GM12878 (cell line): ENCODE results near the gene PNLDC1. TPM values are rescaled to one million over a fixed set of nuclear protein-coding genes. Genes with fewer than 3 reads are reported as not detected.

Experiments used
- ATAC-seq: fragments of 200-7000 bp; cut with Tn5 transposase; 3 replicates; pipeline ENCODE4 v1.9.1; 2020; ENCODE audit warnings: mild to moderate bottlenecking, moderate library complexity
- BruUV-seq: library from RNA; stranded (reverse); fragments of 400-500 nt; replicated peaks from 2 replicates; lab custom pipeline; 2021; lab: Mats Ljungman, UMichigan
- CTCF ChIA-PET: fragments of 300-600 bp; sonication (Branson Sonifier 250); formaldehyde crosslinking; extraction: SDS; loops from one replicate; lab custom pipeline; 2021; ENCODE audit warnings: inconsistent platforms; lab: Yijun Ruan, JAX
- POLR2A ChIA-PET: fragments of 350-600 bp; formaldehyde crosslinking; extraction: SDS; loops from one replicate; lab custom pipeline; 2021; ENCODE audit warnings: inconsistent platforms; lab: Charles Lee
- RAD21 ChIA-PET: fragments of 300-600 bp; sonication (Branson Sonifier 250); formaldehyde crosslinking; loops from one replicate; lab custom pipeline; 2023; ENCODE audit warnings: antibody characterized with exemption; ENCODE audit not compliant: unreplicated experiment; lab: Charles Lee
- SMC1A ChIA-PET: fragments of 300-600 bp; sonication (Branson Sonifier 250); formaldehyde crosslinking; loops from one replicate; lab custom pipeline; 2023; ENCODE audit not compliant: unreplicated experiment, uncharacterized antibody; lab: Charles Lee
- DNase-seq: peaks from one replicate; pipeline ENCODE4 v3.0.0-alpha.2; 2011; ENCODE audit warnings: low read depth, low spot score
- FAIRE-seq: peaks from 3 replicates; lab custom pipeline; 2011; peaks lifted over from hg19 to GRCh38; lab: Jason Lieb, UNC
- H2AFZ ChIP-seq: 2 replicates; pipeline ENCODE4 v1.6.0; 2011; ENCODE audit warnings: low read depth, low read length, control low read depth; ENCODE audit not compliant: control insufficient read depth
- H3K27ac ChIP-seq: 2 replicates; pipeline ENCODE4 v1.5.1; 2011; ENCODE audit warnings: control low read depth; ENCODE audit not compliant: control insufficient read depth, insufficient read depth
- H3K27me3 ChIP-seq, 2 experiments: replicated peaks in 1 of 2; 2 replicates each; pipeline versions ENCODE4 v1.6.0 to v1.6.1; 2011; ENCODE audit warnings: low read length in 1 of 2; ENCODE audit not compliant: control insufficient read depth in 2 of 2, insufficient read depth in 2 of 2
- H3K36me3 ChIP-seq, 2 experiments: 2 replicates each; pipeline ENCODE4 v1.5.1; 2011; ENCODE audit warnings: low read length in 1 of 2; ENCODE audit not compliant: control insufficient read depth in 2 of 2, insufficient read depth in 2 of 2
- H3K4me1 ChIP-seq: 2 replicates; pipeline ENCODE4 v1.6.1; 2011; ENCODE audit warnings: mild to moderate bottlenecking, low read length, moderate library complexity, mixed read lengths; ENCODE audit not compliant: control insufficient read depth, insufficient read depth
- H3K4me2 ChIP-seq: 2 replicates; pipeline ENCODE4 v1.6.0; 2011; ENCODE audit warnings: control low read depth; ENCODE audit not compliant: control insufficient read depth, insufficient read depth
- H3K4me3 ChIP-seq: fragments of 200-600 bp; sonication (generic); 2 replicates; pipeline ENCODE4 v1.5.1; 2016
- H3K79me2 ChIP-seq: 2 replicates; pipeline ENCODE4 v1.6.0; 2011; ENCODE audit warnings: low read length; ENCODE audit not compliant: control insufficient read depth, insufficient read depth
- H3K9ac ChIP-seq: 2 replicates; pipeline ENCODE4 v1.8.0; 2011; ENCODE audit warnings: low read length, control low read depth, mixed read lengths; ENCODE audit not compliant: control insufficient read depth, insufficient read depth
- H3K9me3 ChIP-seq: replicated peaks from 3 replicates; pipeline ENCODE4 v1.5.1; 2011; ENCODE audit warnings: mild to moderate bottlenecking, low read length; ENCODE audit not compliant: control insufficient read depth, insufficient read depth
- H4K20me1 ChIP-seq: 2 replicates; pipeline ENCODE4 v1.6.0; 2011; ENCODE audit not compliant: control insufficient read depth, insufficient read depth
- CHD1 ChIP-seq: IDR thresholded peaks from 2 replicates; pipeline ENCODE4 v1.6.1; 2012; ENCODE audit warnings: low read depth, low read length, improper control_type of control experiment
- EED ChIP-seq: sonication (generic); IDR thresholded peaks from 2 replicates; pipeline ENCODE4 v1.6.1; 2016; ENCODE audit warnings: antibody characterized with exemption, low read depth
- ELK1 ChIP-seq: IDR thresholded peaks from 2 replicates; pipeline ENCODE4 v1.6.1; 2012; ENCODE audit warnings: low read depth, low read length, improper control_type of control experiment
- ESRRA ChIP-seq: IDR thresholded peaks from 2 replicates; pipeline ENCODE4 v1.6.1; 2012; ENCODE audit warnings: mild to moderate bottlenecking, low read length, improper control_type of control experiment
- FOXK2 ChIP-seq: fragments of 450-650 bp; IDR thresholded peaks from 2 replicates; pipeline ENCODE4 v1.6.1; 2017; ENCODE audit warnings: mild to moderate bottlenecking, moderate library complexity
- MXI1 ChIP-seq: fragments of 150-350 bp; IDR thresholded peaks from 2 replicates; pipeline ENCODE4 v1.6.1; 2011; ENCODE audit warnings: low read depth, mild to moderate bottlenecking, inconsistent platforms, low read length, improper control_type of control experiment
- MYC ChIP-seq: IDR thresholded peaks from 2 replicates; pipeline ENCODE4 v1.6.1; 2011; ENCODE audit warnings: mild to moderate bottlenecking, low read length, moderate library complexity, inconsistent platforms; ENCODE audit not compliant: insufficient read depth, insufficient replicate concordance, insufficient read length, severe bottlenecking
- NFXL1 ChIP-seq: fragments of 450-650 bp; IDR thresholded peaks from 2 replicates; pipeline ENCODE4 v1.6.1; 2017; ENCODE audit warnings: antibody characterized with exemption, mild to moderate bottlenecking, borderline replicate concordance
- PAX5 ChIP-seq: IDR thresholded peaks from 2 replicates; pipeline ENCODE4 v1.6.1; 2011; ENCODE audit warnings: low read depth, low read length, borderline replicate concordance
- RB1 ChIP-seq: fragments of 450-650 bp; formaldehyde crosslinking; IDR thresholded peaks from 2 replicates; pipeline ENCODE4 v1.6.1; 2017; ENCODE audit warnings: mild to moderate bottlenecking, borderline replicate concordance
- SMAD5 ChIP-seq: IDR thresholded peaks from 2 replicates; pipeline ENCODE4 v1.6.1; 2016; ENCODE audit warnings: antibody characterized with exemption, low read depth
- TARDBP ChIP-seq: IDR thresholded peaks from 2 replicates; pipeline ENCODE4 v1.6.1; 2016; ENCODE audit warnings: borderline replicate concordance
- ZNF622 ChIP-seq: fragments of 450-650 bp; IDR thresholded peaks from 2 replicates; pipeline ENCODE4 v1.6.1; 2017; ENCODE audit warnings: mild to moderate bottlenecking, inconsistent platforms
- WGBS: methylation state at CpG from one replicate; pipeline ENCODE4 v1.1.6; 2016; ENCODE audit warnings: low lambda C conversion rate; ENCODE audit not compliant: insufficient replicate concordance, insufficient coverage; ENCODE audit errors: missing lambda C conversion rate; 5-methylcytosine and 5-hydroxymethylcytosine counted together
- in situ Hi-C: fragments of 300-500 bp; cut with MboI; formaldehyde crosslinking; loops from 9 replicates; pipeline ENCODE4 v1.14.3; 2018; ENCODE audit warnings: mixed read lengths
- intact Hi-C: fragments of 100-400 bp; cut with micrococcal nuclease; formaldehyde crosslinking; loops from one replicate; pipeline ENCODE4 v1.14.2; 2022; ENCODE audit not compliant: unreplicated experiment
- polyA plus RNA-seq, 11 experiments: library from polyadenylated mRNA; depleted of rRNA in 4 of 11; unstranded in 6 of 11; stranded (reverse) in 5 of 11; fragments of >200 nt; fragmentation: Nextera tagmentation in 4 of 11; fragmentation: Illumina TruSeq in 1 of 11; extraction: Ambion mirVana in 4 of 11; extraction: Trizol in 1 of 11; gene quantifications; 1 replicate in 1 of 11; 2 replicates in 10 of 11; pipeline versions ENCODE4 v1.2.1 to v1.2.3, GENCODE V29; 2011 to 2016; ENCODE audit warnings: inconsistent platforms in 2 of 11, missing spikeins in 2 of 11, low read depth in 1 of 11
- total RNA-seq, 4 experiments: library from RNA; depleted of rRNA in 3 of 4; stranded (reverse); fragments of >200 nt in 3 of 4; fragmentation: Illumina TruSeq in 1 of 4; extraction: Trizol in 1 of 4; gene quantifications; 2 replicates each; pipeline versions ENCODE4 v1.2.1 to v1.2.3, GENCODE V29; 2013 to 2021

PNLDC1 gene
- total and polyA plus RNA-seq, 10 of the 15 experiments (the other 5 are each of a cell fraction or from before 2014, with no cell fraction given), result 0.06 to 0.25 (median 0.09) TPM; not detected in 2

- no peaks in the 10 kb centered on the region for H3K79me2 ChIP-seq
- no peak overlapping the region for H3K27ac ChIP-seq
- intact Hi-C loops, result no loop called here
- no peak overlapping the region for H3K9ac ChIP-seq
- H3K4me3 ChIP-seq, result no peak overlapping the region
- RAD21 ChIA-PET, result no interaction called here
- no TSS peak for BruUV-seq
- H3K4me1 ChIP-seq, result no peaks in the 10 kb centered on the region
- TF ChIP-seq ZNF622 (no peak), FOXK2 (no peak), CHD1 (no peak), ESRRA (no peak), NFXL1 (no peak), MXI1 (no peak), PAX5 (no peak), TARDBP (no peak), SMAD5 (no peak), EED (no peak), ELK1 (no peak), MYC (no peak), RB1 (no peak)
- TF ChIP-seq, all 136 proteins: peak for 0
- FAIRE-seq (no peak), DNase-seq (no peak), ATAC-seq (no peak)
- CTCF ChIA-PET, result interaction anchor here (1.0 to 1.6 kb wide), 2 partner anchors 10 to 16 kb away, joined by 5 read pairs; partner anchors contain the start of genes MRPL18 and TCP1
- H2AFZ ChIP-seq, result no peak overlapping the region
- in situ Hi-C loops, result no loop called here
- POLR2A ChIA-PET, result no interaction called here
- H3K4me2 ChIP-seq, result no peak overlapping the region
- H4K20me1 ChIP-seq, result no peaks in the 10 kb centered on the region
- 87% methylated on average over 9 of the region's 9 CpGs for WGBS
- no peaks in the 10 kb centered on the region for H3K36me3 ChIP-seq
- no peaks in the 10 kb centered on the region for H3K9me3 ChIP-seq
- no peaks in the 10 kb centered on the region for H3K27me3 ChIP-seq
- SMC1A ChIA-PET, result interaction anchor here (1.6 to 2.7 kb wide), 2 partner anchors 15 kb away, joined by 6 to 11 read pairs; partner anchors contain the start of gene MRPL18
Measured at GRCh38 chr6:159806021-159806458, 6.0 kb downstream of the PNLDC1 start.
